NCI-H2107 treated with DMSO at 0.1 percent for 48 hours (cell line): ENCODE data around the gene DR1.
A peak's percentile ranks its signal among the peaks of the same experiment; 100 is the strongest.

Experiments used
- DNase-seq: peaks from one replicate; lab custom pipeline; 2025; ENCODE audit not compliant: unreplicated experiment; lab: John Stamatoyannopoulos, UW

DR1 gene

DNA sequence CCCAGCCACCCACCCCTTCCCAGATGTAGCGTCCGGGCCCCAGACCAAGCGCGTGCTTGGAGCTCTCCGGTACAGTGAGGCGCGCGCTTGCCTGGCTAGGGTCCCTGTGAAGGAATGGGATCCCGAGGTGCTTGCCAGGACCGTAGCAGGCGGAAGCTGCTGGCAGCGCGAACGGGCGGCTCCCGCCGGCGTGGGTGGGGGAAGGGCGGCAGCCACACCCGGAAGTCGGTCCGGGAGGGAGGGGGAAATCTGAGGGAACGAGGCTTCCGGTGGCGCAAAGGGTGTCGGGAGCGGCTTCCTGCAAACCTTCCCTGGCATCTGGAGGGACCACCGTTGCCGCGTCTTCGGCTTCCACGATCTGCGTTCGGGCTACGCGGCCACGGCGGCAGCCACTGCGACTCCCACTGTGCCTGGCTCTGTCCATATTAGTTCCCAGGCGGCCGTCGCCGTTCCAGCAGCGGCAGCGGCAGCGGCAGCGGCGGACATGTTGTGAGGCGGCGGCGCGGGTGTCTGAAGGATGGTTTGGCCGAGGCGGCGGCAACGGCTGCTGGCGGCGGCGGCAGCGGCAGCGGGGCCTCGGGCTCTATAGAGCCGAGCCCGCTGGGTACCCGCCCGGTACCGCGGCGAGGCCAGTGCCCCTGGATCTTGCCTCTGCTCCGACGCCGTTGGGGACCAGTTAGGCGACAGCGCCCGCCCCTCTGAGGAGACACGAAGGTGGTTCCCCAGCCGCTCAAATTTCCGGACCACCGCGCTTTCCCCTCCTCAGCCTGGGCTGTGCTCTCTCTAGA, at the start of gene DR1:
DR1 (plus strand) TSS at position 275 of the 788 bp plus-strand sequence. CDS start 739 bp downstream, outside the sequence.
- peak; percentile 75 for DNase-seq

- DNase-seq: no peak
Observed at GRCh38 chr1:93296555-93297154, 49.1 kb upstream of the DR1 start.

- DNase-seq: no peak
Observed at GRCh38 chr1:93301131-93301530, 44.6 kb upstream of the DR1 start.

- DNase-seq: no peak
Observed at GRCh38 chr1:93302078-93302477, 43.6 kb upstream of the DR1 start.

DNA sequence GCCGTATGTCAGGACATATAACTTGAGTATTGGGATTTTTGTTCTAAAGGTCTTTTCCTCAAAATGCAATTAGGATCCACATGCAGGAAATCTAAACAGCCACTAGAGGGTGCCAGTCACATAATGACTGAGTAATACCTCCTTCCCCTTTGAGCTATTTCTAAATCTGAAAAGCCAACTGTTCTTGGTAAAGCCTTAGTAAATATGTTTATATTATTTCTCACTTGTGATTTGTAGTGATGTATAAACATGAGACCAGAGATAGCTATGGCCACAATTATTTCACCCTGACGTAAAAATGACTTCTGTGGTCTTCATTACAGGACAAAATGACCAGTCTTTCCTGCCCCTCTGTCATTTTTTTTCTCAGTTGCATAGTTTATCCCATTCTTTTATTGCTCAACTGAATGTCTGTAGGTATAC, 41.0 kb upstream of the DR1 start:
- peak; percentile 77 for DNase-seq

DNA sequence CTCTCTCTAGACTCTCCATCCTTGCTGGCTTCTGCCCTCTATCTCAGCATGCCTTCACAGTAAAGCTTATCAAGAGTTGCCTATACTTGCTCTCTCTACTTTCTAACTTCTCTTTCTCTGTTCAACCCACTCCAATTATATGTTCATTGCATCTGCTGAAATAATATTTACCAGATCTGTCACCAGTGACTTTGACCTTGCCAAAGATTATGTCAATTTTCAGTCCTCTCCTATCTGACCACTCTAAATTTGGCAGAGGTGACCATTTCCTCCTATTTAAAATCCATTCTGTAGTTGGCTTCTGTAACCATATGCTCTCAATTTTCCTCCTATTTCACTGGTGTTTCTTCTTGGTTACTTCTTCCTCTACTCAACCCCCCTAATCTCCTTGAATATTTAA, 38.8 kb upstream of the DR1 start:
- DNase-seq: no peak

DNA sequence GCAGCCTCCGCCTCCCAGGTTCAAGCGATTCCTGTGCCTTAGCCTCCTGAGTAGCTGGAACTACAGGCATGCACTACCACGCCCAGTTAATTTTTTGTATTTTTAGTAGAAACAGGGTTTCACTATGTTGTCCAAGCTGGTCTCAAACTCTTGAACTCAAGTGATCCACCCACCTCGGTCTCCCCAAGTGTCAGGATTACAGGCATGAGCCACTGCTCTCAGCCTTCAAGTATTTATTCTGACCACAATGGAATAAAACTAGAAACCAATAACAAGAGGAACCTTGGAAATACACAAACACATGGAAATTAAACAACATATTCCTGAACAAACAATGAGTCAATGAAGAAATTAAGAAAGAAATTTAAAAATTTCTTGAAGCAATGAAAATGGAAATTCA, 32.7 kb upstream of the DR1 start:
- no peak for DNase-seq

GRCh38 chr1:93317207-93317606, 28.5 kb upstream of the DR1 start:
- no peak for DNase-seq

DNA sequence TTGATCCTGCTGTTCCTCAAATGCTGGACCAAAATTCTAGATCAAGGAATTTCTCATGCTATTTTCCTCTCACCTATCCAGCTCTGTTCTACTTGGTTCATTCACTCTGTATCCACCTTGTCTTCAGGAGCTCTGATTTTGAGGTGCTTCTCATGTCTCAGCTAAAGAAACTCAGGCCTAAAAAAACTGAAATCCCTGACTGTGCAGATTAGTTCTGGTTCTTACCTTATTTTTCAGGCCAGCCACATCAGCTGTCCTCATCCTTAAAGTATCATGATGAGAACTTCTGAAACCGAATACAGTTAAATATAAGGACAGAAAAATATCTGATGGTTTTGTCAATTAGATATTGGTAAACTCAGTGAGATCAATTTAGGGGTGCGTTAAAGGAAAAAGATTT, 27.8 kb upstream of the DR1 start:
- DNase-seq: no peak

- no peak for DNase-seq
Observed at GRCh38 chr1:93321720-93322119, 24.0 kb upstream of the DR1 start.

- no peak for DNase-seq
Observed at GRCh38 chr1:93322349-93322748, 23.4 kb upstream of the DR1 start.

- no peak for DNase-seq
Observed at GRCh38 chr1:93323185-93323820, 22.4 kb upstream of the DR1 start.

DNA sequence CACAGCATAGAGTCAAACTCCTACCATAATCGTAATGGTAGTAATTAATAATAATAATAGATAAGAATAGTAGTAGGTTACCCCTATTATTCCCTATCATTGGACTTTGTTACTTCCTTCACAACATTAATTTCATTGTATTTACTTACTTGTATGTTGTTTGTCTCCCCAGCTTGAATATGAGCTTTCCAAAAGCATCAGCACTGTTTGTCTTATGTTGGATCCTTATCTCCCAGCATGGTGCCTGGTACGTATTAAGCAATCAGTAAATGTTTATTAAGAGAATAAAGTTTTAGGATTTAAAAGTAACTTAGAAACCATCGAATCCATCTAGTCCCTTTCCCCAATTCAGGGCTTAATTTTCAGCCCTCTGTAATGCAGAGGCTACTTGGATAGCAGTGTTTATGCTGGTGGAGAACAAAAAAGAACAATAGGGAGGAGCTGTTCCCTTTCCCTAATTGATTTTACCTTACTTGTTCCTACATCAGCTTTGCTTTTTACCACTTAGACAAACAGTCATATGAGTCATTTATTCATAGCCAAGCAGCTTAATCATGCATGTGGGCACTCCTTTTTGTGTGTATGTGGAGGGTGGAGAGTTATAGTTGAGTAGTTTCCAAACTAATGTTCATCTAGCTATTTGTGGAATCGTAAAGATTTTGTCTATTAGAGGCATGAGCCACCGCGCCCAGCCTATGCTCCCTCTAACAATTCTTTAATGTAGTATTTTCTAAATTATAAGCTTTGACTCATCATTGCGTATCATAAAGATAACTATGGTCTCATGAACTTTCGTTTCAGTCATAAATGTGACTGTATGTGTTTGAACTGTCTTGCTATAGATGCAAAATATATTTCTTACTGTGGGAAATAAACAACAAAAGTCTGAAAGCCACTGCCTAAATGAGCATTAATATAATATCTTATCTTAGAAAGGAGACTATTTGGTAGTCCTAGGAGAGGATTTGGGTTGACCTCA, 20.9 kb upstream of the DR1 start:
- DNase-seq: peak; percentile 44

GRCh38 chr1:93328809-93329760, 16.6 kb upstream of the DR1 start:
- no peak for DNase-seq

GRCh38 chr1:93330196-93330595, 15.5 kb upstream of the DR1 start:
- DNase-seq: no peak

DNA sequence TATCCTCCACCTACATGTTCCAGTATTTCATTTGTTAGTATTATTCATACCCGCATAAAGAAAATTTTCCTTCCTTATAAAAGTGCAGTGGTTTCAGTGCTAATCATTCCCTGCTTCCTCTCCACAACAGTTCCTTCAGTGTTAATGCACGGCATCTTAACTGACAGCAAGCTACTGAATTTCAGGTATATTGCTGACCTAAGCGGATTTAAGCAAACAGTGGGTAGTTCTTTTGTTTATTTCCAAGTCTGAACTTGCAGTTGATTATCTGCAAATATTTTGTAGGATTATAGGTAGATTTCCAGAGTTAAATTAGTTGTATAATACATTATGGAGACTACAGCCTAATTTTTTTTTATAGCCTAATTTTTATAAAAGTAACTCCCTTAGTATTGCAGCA, 15.1 kb upstream of the DR1 start:
- DNase-seq: no peak

- no peak for DNase-seq
Observed at GRCh38 chr1:93331412-93331811, 14.3 kb upstream of the DR1 start.

DNA sequence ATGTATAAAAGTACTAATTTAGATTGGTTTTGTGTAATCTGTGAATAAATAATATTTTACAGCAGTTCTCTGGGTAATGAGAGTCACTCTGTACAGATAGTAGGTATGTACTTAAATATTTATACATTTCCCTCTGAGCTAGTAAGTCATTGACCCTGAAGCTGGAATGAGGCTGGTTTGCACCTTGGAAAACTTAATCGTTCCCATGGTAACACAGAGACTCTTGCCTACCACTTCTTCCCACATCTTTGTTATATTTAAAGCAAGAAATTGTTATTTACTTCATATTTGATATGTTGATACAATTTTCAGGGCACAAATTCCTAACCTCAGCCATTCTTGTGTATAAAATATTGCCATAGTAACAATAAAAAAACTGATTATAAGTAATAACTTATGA, 13.3 kb upstream of the DR1 start:
- DNase-seq: no peak

DNA sequence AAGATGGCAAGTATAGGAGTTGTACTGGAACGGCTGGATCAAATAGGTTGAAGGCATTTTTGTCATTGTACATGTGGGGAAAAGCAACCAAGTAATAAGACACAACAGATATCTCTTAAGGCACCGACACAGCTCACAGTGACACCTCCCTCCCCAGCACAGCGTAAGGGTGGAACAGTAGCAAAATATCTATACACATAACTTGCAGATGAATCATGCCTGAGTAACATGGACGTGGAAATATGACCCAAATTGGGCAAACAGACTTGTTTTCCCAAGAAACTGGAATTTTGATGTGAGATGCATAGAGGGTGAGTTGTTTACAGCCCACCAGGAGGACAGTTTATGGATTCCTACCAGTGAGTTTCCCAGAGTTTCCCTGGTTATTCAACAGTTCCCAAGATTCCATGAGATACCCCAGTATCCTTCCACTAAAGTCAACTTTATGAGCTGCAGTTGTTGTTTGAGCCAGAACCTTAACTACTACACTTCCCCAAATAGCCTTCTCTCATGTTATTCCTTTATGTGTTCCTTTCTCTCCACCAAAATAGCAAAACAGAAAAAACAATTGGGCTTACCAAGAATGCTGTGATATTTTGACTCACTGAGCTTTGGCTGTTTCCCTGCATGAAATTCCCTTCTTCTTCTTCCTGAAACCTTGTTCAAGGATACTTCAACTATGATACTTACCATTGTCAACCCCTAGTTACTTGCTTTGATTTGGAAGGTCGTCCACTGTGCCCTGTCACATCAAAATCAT, 7.1 kb upstream of the DR1 start:
- DNase-seq: no peak
